Activated CD4-positive, CD25-positive, alpha-beta regulatory T cell treated with anti-CD3 and anti-CD28 coated beads, Interleukin-2, amount 50 U/mL, for 72 hours (primary cell): ENCODE measurements around the gene CRYBG2.
A peak's percentile ranks its signal among the peaks of the same experiment; 100 is the strongest.

Experiments used
- DNase-seq: peaks from one replicate; pipeline ENCODE4 v3.0.0; 2021

Gene CRYBG2

GRCh38 chr1:26368006-26368405, 14.1 kb upstream of the CRYBG2 start:
- DNase-seq = no peak

- no peak for DNase-seq
Measured at GRCh38 chr1:26367441-26367840, 13.5 kb upstream of the CRYBG2 start.

GRCh38 chr1:26364956-26365355, 11.0 kb upstream of the CRYBG2 start:
- DNase-seq = no peak

- DNase-seq = peak; percentile 88
Measured at GRCh38 chr1:26363549-26364448, 9.9 kb upstream of the CRYBG2 start.

- DNase-seq = no peak
Measured at GRCh38 chr1:26362331-26362730, 8.4 kb upstream of the CRYBG2 start.

- DNase-seq = no peak
Measured at GRCh38 chr1:26361605-26362122, 7.7 kb upstream of the CRYBG2 start.

GRCh38 chr1:26360807-26361604, 7.1 kb upstream of the CRYBG2 start:
- no peak for DNase-seq

GRCh38 chr1:26359981-26360806, 6.3 kb upstream of the CRYBG2 start:
- no peak for DNase-seq

- no peak for DNase-seq
Measured at GRCh38 chr1:26358411-26359384, 4.8 kb upstream of the CRYBG2 start.

GRCh38 chr1:26357121-26357602, 3.2 kb upstream of the CRYBG2 start:
- DNase-seq = no peak

- no peak for DNase-seq
Measured at GRCh38 chr1:26356106-26356505, 2.2 kb upstream of the CRYBG2 start.

- DNase-seq = no peak
Measured at GRCh38 chr1:26354972-26355371, 1.0 kb upstream of the CRYBG2 start.

- DNase-seq = no peak
Measured at GRCh38 chr1:26353210-26353859, 595 bp downstream of the CRYBG2 start.

GRCh38 chr1:26352338-26352679, 1.6 kb downstream of the CRYBG2 start:
- DNase-seq = no peak

GRCh38 chr1:26351590-26352337, 2.2 kb downstream of the CRYBG2 start:
- DNase-seq = no peak

GRCh38 chr1:26350701-26351589, 3.0 kb downstream of the CRYBG2 start:
- DNase-seq = no peak

GRCh38 chr1:26350343-26350700, 3.6 kb downstream of the CRYBG2 start:
- DNase-seq = no peak

- no peak for DNase-seq
Measured at GRCh38 chr1:26349877-26350244, 4.1 kb downstream of the CRYBG2 start.

GRCh38 chr1:26349188-26349876, 4.6 kb downstream of the CRYBG2 start:
- no peak for DNase-seq
